HuH-7 (cell line): ENCODE results near the gene ZNFX1.

ENCODE experiments used
- DNase-seq: peaks from one replicate; pipeline ENCODE4 v3.0.0; 2011; ENCODE audit warnings: low spot score

The ZNFX1 gene

DNA sequence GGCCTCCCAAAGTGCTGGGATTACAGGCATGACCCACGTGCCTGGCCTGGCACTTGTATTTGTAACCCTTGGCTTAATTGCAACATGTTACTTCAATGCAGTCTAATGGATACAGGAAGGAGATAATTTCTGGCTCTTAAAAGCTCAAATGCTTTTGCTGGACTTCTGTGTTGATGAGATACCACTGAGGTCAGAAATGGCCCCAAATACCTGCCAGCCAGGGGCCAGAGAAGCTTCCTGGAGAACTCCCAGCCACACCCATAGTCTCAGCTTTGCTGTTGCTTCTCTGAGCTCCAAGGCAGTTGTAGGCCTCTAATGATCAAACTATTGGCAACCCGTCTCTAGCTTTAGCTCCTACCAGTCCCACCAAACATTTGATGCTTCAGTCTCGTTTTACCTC, 14.2 kb upstream of the ZNFX1 start:
- DNase-seq = no peak

DNA sequence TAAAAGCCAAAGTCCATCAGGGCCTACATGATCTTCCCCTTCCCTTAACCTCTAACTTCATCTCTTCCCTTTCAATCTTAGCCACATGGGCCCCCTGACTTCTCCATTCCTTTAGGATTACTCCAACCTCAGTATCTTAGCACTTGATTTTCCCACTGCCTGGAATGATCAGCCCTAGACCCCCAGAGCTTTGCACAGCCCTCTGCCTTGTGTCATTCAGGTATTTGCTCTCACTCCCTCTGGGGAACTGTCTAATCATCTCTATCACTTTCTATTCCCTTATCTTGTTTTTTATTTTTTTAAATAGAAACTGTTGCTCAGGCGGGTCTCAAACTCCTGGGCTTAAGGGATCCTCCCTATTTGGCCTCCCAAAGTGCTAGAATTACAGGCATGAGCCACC, 13.3 kb upstream of the ZNFX1 start:
- DNase-seq = no peak

- no peak for DNase-seq
These were observed 12.8 kb upstream of the ZNFX1 start for GRCh38 chr20:49290608-49291191.

DNA sequence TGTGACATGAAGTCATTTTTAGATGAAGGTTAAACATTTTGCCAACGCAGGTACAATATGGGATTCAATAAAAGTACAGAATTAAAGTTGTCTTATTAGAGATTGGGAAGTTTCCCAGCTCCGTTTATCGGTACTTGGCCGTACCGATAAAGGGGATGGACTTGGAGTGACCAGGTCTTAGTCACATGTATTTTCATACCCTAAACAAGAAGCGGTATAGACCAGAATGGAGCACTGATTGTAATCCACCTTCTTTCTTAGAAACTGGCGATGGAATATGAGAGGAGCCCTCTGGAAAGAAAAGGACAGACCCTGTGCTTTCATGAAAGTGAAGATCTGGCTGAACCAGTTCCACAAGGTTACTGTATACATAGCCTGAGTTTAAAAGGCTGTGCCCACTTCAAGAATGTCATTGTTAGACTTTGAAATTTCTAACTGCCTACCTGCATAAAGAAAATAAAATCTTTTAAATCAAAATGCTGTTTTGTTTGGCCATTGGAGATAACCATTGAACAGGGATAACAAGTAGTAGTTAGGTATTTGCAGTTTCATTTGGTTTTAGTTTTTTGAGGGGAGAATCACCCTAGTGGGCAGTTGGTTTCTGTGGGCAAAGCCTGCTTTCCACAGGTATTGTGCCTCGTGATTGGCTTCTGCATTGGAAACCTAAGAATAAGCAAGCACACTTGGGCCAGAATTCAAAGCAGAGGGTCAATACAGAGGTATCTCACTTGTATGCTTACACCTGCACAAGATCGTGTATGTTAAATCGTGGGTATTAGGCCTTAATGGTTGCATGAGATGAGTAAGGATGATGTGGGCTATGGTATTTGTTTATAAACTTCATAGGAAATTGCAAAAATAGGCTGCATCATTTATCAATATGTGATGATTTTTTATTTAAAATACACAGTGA, 11.2 kb upstream of the ZNFX1 start:
- no peak for DNase-seq

DNA sequence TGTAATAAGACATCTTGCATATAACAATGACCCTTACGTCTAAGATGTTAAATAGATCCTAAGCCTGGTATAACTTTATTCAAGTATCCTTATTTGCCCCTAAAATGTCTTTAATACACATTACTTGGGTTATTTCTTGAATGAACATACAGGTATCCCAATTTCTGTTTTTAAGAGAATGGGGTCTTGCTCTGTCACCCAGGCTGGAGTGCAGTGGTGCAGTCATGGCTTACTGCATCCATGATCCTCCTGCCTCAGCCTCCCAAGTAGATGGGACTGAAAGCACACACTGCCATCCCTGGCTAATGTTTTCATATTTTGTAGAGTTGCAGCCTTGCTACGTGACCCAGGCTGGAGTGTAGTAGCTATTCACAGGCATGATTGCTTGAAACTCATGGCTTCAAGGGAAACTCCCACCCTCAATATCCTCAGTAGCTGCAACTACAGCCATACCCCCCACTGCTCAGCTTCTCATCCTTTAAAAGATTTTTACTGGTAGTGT, 10.4 kb upstream of the ZNFX1 start:
- DNase-seq = no peak

DNA sequence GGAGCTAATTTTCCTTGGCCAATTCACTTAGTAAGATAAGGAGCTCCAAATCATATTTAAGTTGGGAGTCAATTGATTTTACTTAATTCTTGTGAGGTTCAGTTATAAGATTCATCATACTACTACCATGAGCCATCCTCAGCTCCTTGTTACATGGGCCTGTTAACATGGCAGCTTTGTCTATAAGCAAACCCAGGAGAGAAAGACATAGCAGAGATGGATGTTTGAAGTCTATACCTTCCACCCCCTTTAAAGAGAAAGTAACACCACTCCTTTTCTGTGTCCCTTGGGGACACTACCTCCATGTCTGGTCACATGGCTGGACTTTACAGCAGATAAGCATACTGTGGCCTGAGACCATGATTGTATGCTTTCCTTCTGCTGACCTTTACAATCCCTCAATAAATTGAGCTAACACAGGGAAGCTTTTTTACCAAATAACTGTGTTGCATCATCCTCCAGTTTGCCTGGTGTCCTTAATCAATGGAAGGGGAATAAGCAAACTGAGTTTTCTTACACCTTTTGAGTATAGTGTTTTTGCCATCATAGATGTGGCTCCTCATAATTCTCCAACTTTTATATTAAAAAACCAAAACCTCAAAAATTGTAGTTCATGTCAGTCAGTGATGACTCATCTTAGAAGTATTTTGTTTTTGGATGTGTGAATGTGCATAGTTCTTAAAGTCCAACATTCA, 9.8 kb upstream of the ZNFX1 start:
- DNase-seq = peak; percentile 63

DNA sequence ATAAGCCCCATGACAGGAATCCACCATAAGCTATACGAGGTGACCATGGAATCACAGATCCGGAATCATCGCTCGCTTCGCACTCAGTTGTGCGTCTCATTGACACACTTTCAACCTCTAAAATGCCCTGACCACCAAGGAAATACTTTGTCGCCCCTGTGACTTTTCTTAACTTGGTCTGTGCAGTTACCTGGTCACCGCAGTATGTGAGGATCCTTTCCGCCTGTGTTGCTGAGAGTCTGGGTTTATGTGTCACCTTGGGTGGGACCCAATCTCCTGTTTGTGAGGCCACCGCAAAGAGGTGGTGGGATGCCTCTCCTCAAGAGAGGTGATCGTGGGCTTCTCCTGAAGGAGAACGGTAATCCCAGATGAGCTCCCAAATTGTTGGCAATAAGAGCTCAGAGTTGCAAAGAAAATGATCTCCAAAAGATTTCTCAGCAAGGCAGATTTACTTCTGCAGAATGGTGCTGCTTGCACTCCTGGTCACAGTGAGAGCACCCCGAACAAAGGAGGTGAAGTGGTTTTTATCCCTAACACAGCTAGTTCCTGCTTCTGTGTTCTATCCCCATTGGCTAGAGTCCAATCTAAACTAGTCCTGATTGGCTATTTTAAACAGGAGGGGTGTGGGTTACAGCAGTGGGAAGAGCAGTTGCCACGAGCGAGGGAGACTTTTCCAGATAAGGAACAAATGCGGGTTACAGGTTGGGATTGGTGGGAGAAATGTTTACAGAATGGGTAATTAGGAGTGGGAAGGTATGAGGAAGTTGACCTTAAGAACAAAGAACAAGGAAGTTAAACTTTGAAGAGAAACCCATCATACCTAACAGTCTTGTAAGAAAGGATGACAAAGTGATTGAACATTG, 9.1 kb upstream of the ZNFX1 start:
- peak; percentile 45 for DNase-seq

- DNase-seq = no peak
These were observed 8.1 kb upstream of the ZNFX1 start for GRCh38 chr20:49285813-49286494.

DNA sequence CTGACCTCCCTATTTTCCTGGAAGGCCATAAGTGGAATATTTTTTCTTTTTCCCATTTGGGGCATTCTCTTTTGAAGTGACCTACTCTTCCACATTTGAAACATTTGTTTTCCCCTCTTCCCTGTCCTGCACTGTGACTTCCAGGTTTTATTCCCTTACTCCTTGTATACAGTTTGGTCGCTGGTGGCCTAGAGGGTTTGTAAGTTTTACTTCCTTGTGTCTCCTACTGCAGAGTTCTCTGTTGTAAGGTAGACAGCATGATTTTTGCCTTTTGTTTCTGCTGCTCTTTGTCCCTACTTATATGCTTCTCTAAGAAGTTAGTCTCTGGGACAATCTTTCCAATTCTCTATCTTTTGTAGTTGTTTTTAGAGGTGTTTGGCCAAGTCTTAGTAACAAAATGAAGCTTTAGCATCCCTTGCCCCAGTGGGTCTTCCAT, 7.4 kb upstream of the ZNFX1 start:
- DNase-seq = no peak

GRCh38 chr20:49284818-49285217, 7.0 kb upstream of the ZNFX1 start:
- no peak for DNase-seq

DNA sequence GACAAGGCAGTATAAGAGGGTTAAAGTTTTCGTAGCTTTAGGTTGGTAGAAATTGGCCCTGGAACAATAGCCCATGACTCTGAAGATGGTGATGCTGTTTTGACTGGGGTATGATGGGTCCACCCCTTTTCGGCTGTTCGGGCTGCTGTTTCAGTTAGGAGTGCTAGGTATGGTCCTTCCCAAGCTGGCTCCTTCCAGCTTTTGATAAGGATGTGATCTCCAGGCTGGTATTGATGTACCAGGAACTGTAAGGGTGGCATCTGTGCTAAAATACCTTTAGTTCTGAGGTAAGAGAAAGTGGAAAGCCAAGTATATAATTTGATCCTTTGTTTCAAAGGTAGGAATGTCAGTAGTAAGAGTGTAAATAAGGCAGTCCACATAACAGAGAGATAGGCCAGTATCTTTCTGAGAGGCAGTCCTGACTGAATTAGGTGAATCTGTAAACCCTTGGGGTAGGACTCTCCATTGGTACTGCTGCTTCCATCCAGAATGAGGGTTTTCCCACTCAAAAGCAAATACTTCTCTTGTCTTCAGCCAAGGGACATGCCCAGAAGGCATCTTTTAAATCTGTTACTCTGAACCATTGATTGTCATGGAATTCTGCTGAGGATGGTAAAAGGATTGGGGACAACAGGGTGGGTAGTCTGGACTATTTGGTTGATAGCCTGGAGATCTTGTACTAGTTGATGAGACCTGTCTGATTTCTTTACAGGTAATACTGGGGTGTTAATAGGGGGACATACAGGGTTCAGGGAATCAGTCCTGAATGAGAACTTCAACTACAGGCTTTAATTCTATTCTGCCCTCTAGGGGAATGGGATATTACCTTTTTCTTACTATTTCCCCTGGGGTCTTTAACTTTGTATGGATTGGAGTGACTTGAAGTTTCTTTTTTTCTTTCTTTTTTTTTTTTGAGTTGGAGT, 6.1 kb upstream of the ZNFX1 start:
- DNase-seq = no peak

DNA sequence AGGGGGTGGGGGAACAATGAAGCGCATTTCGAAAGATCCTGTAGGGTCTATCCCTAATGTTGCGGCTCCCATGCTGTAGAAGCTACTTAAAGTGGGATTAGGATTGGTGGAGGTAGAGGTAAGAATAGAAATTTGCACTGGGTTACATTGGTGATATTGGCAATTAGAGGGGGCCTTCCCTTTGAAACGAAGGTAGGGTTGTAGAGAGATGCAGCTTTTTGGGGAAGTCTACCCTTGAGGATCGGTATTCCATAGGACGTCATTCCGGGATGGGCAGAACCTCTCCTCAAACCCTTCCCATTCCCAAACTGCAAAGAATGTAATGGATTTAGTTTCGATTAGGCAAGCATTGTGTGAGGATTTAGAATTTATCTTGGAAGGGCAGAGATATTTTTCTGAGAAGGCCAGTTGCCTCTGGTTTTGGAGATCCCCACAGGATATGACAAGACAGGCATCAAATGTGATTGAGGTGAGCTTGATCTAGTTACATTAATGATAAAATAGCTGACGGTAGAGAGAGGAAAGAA, 5.4 kb upstream of the ZNFX1 start:
- no peak for DNase-seq

DNA sequence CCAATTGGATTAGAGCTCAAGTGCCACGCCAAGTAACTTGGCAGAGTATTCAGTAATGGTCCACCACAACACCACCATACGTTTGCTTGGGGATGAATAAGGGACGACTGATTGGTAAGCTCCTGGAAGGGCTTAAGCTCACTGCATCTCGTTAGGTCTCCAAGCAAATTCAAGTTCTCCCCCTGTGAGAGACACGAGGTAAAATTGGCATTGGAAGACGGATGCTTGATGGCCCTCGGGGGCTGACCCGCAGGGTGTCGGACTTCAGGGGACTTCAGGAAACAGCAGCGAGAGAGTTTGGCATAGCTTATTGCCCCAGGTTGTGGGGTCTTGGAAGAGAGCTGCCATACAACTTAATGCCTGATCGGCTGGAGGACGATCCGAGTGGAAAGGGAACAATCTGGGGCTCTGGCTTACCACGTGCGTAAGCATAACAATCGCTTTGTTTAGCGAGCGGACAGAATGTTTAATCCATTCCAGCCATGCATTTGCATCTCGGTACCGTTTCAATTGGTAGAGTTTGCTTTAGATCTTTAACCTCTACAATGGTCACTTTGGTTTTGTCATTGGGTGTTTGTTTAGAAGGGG, 4.8 kb upstream of the ZNFX1 start:
- DNase-seq = no peak

DNA sequence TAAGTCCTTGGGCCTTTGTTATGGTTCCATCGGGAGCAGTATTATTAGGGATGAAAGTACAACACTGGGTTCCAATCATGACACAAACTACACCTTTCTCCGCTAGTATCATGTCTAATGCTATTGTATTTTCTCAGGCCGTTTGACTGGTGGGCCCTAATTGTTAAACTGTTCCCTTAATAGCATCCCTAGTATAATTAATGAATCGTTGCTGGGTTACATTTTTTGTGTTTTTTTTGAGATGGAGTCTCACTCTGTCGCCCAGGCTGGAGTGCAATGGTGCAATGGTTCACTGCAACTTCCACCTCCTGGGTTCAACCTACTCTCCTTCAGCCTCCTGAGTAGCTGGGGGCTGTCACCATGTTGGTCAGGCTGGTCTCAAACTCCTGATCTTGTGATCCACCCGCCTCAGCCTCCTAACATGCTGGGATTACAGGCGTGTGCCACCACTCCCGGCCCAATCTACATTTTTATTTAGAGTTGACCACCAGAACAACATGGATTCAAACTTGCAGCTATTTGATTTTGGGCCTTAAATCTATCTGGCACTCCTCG, 4.1 kb upstream of the ZNFX1 start:
- DNase-seq = no peak

DNA sequence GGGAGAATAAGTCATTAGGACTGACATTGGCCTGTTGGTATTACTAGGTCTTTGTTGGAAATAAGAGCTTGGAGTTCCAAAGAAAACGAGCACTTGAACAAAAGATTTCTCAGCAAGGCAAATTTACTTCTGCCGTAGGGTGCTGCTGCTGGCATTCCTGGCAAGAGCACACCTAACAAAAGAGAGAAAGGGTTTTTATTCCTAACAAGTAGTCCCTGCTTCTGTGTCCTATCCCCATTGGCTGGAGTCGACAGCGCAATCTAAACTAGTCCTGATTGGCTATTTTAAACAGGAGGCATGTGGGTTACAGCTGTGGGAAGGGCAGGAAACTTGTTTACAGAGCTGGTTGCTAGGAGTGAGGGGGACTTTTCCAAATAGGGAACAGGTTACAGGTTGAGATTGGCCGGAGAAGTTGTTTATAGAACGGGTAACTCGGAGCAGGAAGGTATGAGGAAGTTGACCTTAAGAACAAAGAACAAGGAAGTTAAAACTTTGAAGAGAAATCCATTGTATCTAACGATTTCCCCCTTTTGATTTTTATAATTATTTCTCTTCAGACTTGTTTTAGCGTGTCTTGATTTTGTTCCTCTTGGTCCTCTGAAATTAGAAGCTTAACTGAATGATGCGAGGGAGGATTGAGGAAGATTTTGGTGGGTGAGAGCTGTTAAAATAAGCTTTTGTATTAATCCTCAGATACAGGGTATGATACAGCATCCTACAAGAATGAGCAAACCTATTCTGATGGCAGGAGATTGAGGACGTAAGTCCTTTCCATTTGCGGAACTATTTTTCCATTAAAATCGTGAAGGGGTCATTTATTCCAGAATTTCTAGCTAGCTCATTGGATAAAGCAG, 3.4 kb upstream of the ZNFX1 start:
- DNase-seq = peak; percentile 37

GRCh38 chr20:49280463-49281058, 2.7 kb upstream of the ZNFX1 start:
- DNase-seq = no peak

GRCh38 chr20:49279677-49280462, 2.0 kb upstream of the ZNFX1 start:
- DNase-seq = no peak
